ENCODE data around the gene CPTP. TPM values are rescaled to one million over a fixed set of nuclear protein-coding genes. Genes with fewer than 3 reads are reported as not detected.
A peak's percentile ranks its signal among the peaks of the same experiment; 100 is the strongest.

CPTP gene
- total RNA-seq, 1 experiment from 2014 or later: 141 TPM

DNA sequence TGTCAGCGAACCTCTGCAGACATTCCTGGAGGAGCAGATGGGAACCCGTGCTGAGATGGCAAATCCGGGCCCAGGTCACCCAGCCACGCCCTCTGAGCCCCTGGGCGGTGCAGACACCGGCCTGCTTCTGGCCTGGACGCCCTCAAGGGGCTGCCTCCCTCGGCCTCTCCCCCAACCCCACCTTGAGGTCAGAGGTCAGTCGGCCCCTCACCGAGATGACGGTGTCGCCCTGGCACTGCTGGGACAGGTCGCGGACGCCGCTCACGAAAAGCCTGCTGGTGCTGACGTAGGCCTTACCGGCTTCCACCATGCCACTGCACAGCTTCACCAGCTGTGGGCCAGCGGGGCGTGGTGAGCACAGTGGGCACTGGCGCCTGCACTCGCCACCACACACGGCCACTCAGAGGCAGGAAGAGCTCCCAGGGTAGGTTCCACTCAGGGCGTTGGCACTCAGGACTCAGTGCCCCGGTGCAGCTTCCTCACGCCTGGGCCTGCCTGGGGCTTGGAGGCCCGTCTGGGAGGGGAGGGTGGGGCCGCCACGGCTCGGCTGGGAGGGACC, 21.6 kb upstream of the CPTP start:
- no peak for DNase-seq

DNA sequence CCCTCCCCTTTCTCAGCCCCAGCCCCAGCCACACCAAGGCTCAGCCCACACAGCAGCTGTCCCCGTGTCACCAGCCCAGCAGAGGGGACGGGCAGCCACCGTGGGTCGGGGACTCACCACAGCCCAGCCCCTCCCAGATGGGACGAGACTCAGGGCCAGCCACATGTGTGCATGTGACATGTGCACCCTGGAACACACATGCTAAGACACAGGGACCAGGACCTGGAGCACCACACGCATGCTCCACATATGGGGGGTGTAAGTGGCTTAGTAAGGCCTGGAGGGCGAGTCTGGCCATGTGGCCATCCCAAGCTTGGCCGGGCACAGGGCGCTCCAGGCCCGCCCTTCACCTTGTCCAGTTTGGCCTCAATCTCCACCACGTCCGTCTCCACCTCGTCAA, 20.9 kb upstream of the CPTP start:
- no TSS peak for BruUV-seq (replicated peaks)
- intact Hi-C loops (cut with micrococcal nuclease): no loop called here
- Histone ChIP-seq H3K4me1 (ENCODE audit: insufficient read depth, low read length) (peaks cover 23% of the 10 kb centered on the region), H2AFZ (ENCODE audit: low read length) (no peak overlapping the region), H3K36me3 (ENCODE audit: low read depth, low read length) (no peaks in the 10 kb centered on the region), H3K4me3 (ENCODE audit: low read length) (no peak overlapping the region), H3K9me3 (ENCODE audit: low read length) (no peaks in the 10 kb centered on the region), H3K27me3 (ENCODE audit: low read length) (no peaks in the 10 kb centered on the region), H3K79me2 (ENCODE audit: low read length) (peaks cover 41% of the 10 kb centered on the region), H3K9ac (ENCODE audit: low read length) (no peak overlapping the region), H3K4me2 (ENCODE audit: low read length) (no peak overlapping the region), H3K9me2 (replicated peaks; ENCODE audit: low read length) (no peaks in the 10 kb centered on the region), H3K27ac (ENCODE audit: low read length) (no peak overlapping the region), H3F3A (ENCODE audit: low read length, unreplicated experiment) (no peaks in the 10 kb centered on the region), H4K20me1 (ENCODE audit: low read length) (peaks cover 5% of the 10 kb centered on the region)
- no peak for ATAC-seq
- TF ChIP-seq EZH2 (IDR thresholded peaks at IDR 0.05; ENCODE audit: low read length, unreplicated experiment) (no peak), EZH2phosphoT487 (IDR thresholded peaks at IDR 0.05; ENCODE audit: borderline replicate concordance, low read length) (no peak)
- TF ChIP-seq, protein P1, sequence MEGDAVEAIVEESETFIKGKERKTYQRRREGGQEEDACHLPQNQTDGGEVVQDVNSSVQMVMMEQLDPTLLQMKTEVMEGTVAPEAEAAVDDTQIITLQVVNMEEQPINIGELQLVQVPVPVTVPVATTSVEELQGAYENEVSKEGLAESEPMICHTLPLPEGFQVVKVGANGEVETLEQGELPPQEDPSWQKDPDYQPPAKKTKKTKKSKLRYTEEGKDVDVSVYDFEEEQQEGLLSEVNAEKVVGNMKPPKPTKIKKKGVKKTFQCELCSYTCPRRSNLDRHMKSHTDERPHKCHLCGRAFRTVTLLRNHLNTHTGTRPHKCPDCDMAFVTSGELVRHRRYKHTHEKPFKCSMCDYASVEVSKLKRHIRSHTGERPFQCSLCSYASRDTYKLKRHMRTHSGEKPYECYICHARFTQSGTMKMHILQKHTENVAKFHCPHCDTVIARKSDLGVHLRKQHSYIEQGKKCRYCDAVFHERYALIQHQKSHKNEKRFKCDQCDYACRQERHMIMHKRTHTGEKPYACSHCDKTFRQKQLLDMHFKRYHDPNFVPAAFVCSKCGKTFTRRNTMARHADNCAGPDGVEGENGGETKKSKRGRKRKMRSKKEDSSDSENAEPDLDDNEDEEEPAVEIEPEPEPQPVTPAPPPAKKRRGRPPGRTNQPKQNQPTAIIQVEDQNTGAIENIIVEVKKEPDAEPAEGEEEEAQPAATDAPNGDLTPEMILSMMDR (conservative IDR thresholded peaks at IDR 0.05; ENCODE audit: low read depth, low read length): no peak
- CTCF ChIA-PET: no interaction called here
- no peak for DNase-seq
- POLR2A ChIA-PET (ENCODE audit: unreplicated experiment): interaction anchor here (0.5 kb wide), 1 partner anchor 286 kb away, joined by 4 read pairs; no protein-coding TSS in a partner anchor

More for the DNA sequence above, 21.6 kb upstream of the CPTP start:
- Histone ChIP-seq H3K27me3 (ENCODE audit: low read length) (no peaks in the 10 kb centered on the region), H3K4me3 (ENCODE audit: low read length) (no peak overlapping the region), H3K9me2 (replicated peaks; ENCODE audit: low read length) (no peaks in the 10 kb centered on the region), H3K36me3 (ENCODE audit: low read depth, low read length) (no peaks in the 10 kb centered on the region), H3K27ac (ENCODE audit: low read length) (no peak overlapping the region), H3K4me1 (ENCODE audit: insufficient read depth, low read length) (peaks cover 23% of the 10 kb centered on the region), H3F3A (ENCODE audit: low read length, unreplicated experiment) (no peaks in the 10 kb centered on the region), H4K20me1 (ENCODE audit: low read length) (peaks cover 5% of the 10 kb centered on the region), H3K79me2 (ENCODE audit: low read length) (peaks cover 38% of the 10 kb centered on the region), H3K9me3 (ENCODE audit: low read length) (no peaks in the 10 kb centered on the region), H2AFZ (ENCODE audit: low read length) (no peak overlapping the region), H3K9ac (ENCODE audit: low read length) (no peak overlapping the region), H3K4me2 (ENCODE audit: low read length) (no peak overlapping the region)
- no peak for ATAC-seq
- TF ChIP-seq EZH2 (IDR thresholded peaks at IDR 0.05; ENCODE audit: low read length, unreplicated experiment): no peak
- TF ChIP-seq EZH2phosphoT487 (IDR thresholded peaks at IDR 0.05; ENCODE audit: borderline replicate concordance, low read length): no peak
- CTCF ChIA-PET: no interaction called here
- intact Hi-C loops (cut with micrococcal nuclease): no loop called here
- BruUV-seq (replicated peaks): no TSS peak
- POLR2A ChIA-PET (ENCODE audit: unreplicated experiment): interaction anchor here (0.5 kb wide), 1 partner anchor 286 kb away, joined by 4 read pairs; no protein-coding TSS in a partner anchor

DNA sequence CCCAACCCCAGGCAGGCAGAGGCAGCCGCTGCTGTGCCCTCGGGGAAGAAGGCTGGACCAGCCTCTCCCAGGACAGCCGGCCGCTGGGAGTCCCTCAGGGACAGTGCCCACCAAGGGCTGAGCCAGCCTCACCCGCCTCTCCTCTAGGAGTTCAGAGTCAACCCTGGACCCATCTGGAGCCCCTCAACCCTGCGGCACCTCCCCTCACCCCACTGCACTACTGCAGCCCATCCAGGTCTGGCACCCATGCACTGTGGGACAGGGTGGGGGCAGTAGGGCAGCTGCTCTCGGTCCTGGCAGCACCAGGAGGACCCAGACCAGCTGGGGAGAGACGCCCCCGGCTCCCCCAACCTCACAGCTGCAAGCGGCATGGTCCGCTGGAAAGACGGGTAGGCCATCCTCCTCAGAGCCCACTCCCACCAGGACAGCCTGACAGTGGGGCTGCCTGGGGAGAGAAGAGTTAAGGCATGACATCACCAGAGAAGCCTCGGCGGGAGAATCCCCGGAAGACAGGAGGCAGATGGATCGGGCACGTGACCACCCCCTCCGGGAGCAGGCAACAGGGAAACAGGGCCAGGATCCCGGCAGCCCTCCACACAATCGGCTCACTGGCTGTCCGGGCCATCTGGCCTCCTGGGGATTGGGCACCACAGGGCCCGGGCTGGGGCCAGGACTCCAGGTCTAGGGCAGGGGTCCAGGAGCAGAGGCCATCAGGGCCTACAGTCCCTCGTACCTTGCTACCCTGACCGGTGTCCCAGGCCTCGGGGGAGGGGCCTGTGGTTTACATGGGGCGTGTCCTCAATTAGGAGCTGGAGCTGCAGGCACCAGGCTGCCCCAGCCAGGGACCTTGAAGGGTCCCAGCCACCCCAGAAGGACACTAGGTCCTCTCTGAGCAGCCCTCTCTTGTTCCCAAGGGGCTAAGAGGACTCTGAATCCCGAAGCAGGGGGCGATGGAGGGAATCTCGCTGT, 20.0 kb upstream of the CPTP start:
- peak overlapping the region; percentile 93 for H3K4me2 ChIP-seq (ENCODE audit: low read length)
- intact Hi-C loops (cut with micrococcal nuclease): no loop called here
- peak overlapping the region; percentile 97; the same call in 1 of the 2 replicates for H3K4me3 ChIP-seq (ENCODE audit: low read length)
- H3F3A ChIP-seq (ENCODE audit: low read length, unreplicated experiment): no peaks in the 10 kb centered on the region
- H3K4me1 ChIP-seq (ENCODE audit: insufficient read depth, low read length): peaks cover 25% of the 10 kb centered on the region
- ChIA-PET POLR2A (ENCODE audit: unreplicated experiment) (no interaction called here), CTCF (interaction anchor here (0.6 to 1.1 kb wide), 3 partner anchors 13 to 201 kb away, joined by 3 to 7 read pairs (median 5); no protein-coding TSS in a partner anchor)
- peaks cover 50% of the 10 kb centered on the region for H3K79me2 ChIP-seq (ENCODE audit: low read length)
- no peak overlapping the region for H3K27ac ChIP-seq (ENCODE audit: low read length)
- H4K20me1 ChIP-seq (ENCODE audit: low read length): peaks cover 5% of the 10 kb centered on the region
- H3K9me3 ChIP-seq (ENCODE audit: low read length): no peaks in the 10 kb centered on the region
- no peak overlapping the region for H2AFZ ChIP-seq (ENCODE audit: low read length)
- no TSS peak for BruUV-seq (replicated peaks)
- H3K36me3 ChIP-seq (ENCODE audit: low read depth, low read length): no peaks in the 10 kb centered on the region
- no peaks in the 10 kb centered on the region for H3K27me3 ChIP-seq (ENCODE audit: low read length)
- ATAC-seq: no peak
- no peak for DNase-seq
- no peaks in the 10 kb centered on the region for H3K9me2 ChIP-seq (replicated peaks; ENCODE audit: low read length)
- TF ChIP-seq, protein P1 (conservative IDR thresholded peaks at IDR 0.05; ENCODE audit: low read depth, low read length): no peak
- TF ChIP-seq EZH2phosphoT487 (IDR thresholded peaks at IDR 0.05; ENCODE audit: borderline replicate concordance, low read length): no peak
- no peak for TF ChIP-seq EZH2 (IDR thresholded peaks at IDR 0.05; ENCODE audit: low read length, unreplicated experiment)
- H3K9ac ChIP-seq (ENCODE audit: low read length): no peak overlapping the region

Measured in PC-3 (cell line).